Activated CD4-positive, CD25-positive, alpha-beta regulatory T cell (primary cell): ENCODE measurements around the gene SEMA4A.
"Not testable (repeated sequence)": the region's sequence is repeated elsewhere in the genome, so short reads cannot be mapped to it uniquely, and the experiment has no call there.

ENCODE experiments used
- DNase-seq, 4 experiments: peaks; one replicate each; lab custom pipeline; 2025; lab: John Stamatoyannopoulos, UW

Gene SEMA4A

DNA sequence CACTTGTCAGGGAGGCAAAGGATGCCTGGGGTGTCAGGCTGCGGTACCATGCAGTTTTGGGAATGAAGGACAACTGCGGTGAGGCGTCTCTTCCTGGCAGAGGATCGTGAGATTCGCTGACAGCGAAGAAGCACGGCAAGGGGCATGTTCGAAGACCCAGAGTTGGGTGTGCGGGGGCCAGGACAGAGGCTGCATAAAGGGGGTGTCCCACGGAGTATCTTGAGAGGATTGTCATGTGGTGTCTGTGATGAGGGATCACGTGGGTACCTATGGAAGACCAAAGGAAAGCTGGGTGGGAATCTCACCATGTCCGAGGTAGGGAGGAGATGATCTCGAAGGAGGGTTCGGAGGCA is 40.9 kb downstream of the SEMA4A start:
- DNase-seq = peak in 1 of 4 experiments; percentile 5

DNA sequence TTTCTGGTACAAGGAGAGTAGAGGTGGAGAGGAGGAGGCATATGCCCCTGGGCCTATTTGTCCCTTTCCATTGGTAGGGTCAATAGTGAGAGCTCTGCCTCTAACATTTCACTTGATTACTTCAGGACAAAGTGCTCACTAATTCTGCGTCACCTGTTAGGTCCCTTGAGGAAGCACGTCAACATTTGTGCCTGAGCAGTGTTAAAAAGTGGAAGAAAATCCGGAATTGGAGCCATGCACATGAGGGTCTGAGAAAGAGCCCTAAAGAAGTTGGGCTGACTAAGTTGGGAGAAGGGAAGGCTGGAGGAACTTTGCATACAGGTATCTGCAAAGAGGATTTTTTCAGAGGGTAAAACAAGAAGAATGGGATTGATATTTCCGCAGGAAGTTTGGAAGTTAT is 42.5 kb downstream of the SEMA4A start:
- DNase-seq = no peak

DNA sequence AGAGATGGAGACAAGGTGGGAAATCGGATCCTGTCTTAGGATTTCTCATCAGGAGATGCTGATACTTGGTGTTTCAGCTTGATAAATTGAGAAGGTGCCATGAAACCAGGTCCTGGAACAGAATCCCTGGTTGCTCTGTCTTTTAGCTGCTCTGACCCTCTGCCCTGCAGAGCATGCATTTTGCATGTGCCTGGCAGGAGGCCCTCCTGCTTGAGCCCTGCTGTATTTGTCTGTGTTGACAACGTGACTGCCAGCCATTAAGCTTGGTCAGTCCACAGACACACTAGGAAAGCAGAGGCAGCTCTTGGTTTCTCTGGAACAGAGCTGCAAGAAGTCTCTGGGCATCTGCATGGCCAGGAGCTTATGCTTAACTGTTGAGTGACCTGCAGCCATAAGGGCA is 43.1 kb downstream of the SEMA4A start:
- DNase-seq = no peak

GRCh38 chr1:156198831-156199349 is 45.5 kb downstream of the SEMA4A start:
- DNase-seq = no peak

- DNase-seq = no peak
These were observed 46.7 kb downstream of the SEMA4A start for GRCh38 chr1:156200044-156200443.

DNA sequence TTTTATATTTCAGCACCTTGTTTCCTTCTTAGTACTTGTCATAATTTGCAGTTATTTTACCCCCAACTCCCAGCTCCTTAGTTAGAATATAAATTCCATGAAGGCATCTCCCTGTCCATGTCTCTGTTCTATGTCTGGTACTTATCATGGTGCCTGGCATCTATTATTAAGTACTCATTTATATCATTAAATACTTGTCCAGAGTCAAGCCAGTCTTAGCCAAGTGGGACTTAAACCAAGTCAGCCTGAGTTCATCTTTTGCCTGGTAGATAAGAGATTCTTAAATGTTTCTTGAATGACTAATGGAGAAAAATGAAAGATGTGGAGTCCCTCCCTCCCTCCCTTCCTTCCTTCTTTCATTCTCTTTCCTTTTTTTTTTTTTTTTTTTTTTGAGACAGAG is 49.9 kb downstream of the SEMA4A start:
- DNase-seq = no peak

DNA sequence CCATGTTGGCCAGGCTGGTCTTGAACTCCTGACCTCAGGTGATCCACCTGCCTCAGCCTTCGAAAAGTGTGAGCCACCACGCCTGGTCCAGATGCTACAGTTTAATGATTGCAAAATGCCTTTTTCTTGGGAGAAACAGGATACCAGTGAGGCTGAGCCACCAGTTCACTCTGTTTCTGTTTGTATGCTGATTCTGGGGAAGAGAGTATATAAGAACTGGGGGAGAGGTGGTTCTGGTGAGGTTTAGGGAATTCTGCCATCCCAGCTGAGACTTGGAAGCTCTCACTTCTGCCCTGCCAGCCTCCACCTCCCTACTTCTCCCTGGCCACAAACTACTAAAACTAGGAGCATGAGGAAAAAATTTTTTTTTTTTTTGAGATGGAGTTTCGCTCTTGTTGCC is 51.3 kb downstream of the SEMA4A start:
- DNase-seq = no peak

DNA sequence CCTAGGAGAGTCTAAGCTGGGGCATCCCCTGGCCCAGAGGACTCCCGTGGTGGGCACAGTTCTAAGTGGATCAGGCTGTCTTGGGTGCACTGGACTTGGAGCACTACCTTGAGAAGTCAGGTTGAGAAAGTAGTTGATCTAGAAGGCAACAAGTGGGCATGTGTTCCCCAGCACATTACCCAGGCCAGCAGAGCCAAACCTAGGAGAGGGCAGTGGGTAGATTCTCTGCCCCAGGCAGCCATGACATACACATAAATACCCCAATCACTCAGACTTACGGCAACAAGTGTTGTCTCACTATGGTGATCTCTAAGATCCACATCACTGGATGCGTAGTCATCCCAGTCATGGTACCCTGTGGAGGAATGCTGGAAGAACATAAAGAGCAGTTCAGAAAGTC is 57.9 kb downstream of the SEMA4A start:
- no peak for DNase-seq

GRCh38 chr1:156212130-156212529 is 58.7 kb downstream of the SEMA4A start:
- no peak for DNase-seq

DNA sequence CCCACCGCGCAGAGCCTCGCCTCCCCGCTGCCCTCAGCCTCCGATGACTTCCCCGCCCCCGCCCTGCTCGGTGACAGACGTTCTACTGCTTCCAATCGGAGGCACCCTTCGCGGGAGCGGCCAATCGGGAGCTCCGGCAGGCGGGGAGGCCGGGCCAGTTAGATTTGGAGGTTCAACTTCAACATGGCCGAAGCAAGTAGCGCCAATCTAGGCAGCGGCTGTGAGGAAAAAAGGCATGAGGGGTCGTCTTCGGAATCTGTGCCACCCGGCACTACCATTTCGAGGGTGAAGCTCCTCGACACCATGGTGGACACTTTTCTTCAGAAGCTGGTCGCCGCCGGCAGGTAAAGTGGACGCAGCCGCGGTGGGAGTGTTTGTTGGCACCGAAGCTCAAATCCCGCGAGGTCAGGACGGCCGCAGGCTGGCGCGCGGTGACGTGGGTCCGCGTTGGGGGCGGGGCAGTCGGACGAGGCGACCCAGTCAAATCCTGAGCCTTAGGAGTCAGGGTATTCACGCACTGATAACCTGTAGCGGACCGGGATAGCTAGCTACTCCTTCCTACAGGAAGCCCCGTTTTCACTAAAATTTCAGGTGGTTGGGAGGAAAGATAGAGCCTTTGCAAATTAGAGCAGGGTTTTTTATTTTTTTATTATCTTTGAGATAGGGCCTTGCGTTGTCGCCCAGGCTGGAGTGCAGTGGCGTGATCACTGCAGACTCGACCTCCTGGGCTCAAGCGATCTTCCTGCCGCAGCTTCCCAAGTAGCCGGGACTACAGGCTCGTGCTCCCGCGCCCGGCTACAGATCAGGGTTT is 59.7 kb downstream of the SEMA4A start, which contains the start of gene PMF1:
TSS of gene PMF1 (plus strand) at position 175 of the 811 bp plus-strand sequence. CDS start at position 184, 9 bp downstream.
- peak; percentile 84 to 93 (median 92) for DNase-seq

DNA sequence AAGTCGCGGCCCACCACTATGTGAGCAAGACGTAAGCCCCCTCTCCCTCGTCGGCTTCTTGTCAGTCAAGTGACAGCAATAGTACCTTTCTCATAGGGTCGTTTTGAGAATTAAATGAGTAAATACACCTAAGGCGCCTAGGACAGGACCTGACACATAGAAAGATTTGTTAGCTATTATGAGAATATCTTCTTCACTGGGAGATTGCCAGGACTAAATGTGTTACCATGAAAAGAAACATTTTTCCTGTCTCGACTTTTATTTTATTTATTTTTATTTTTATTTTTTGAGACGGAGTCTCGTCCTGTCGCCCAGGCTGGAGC is 60.2 kb downstream of the SEMA4A start:
- no peak for DNase-seq

GRCh38 chr1:156214024-156214748 is 60.8 kb downstream of the SEMA4A start:
- DNase-seq = peak in 1 of 4 experiments; percentile 21

GRCh38 chr1:156216361-156217086 is 63.1 kb downstream of the SEMA4A start:
- DNase-seq = not testable (repeated sequence)

- peak in 1 of 4 experiments; percentile 18 for DNase-seq
These were observed 64.5 kb downstream of the SEMA4A start for GRCh38 chr1:156217871-156218270.

DNA sequence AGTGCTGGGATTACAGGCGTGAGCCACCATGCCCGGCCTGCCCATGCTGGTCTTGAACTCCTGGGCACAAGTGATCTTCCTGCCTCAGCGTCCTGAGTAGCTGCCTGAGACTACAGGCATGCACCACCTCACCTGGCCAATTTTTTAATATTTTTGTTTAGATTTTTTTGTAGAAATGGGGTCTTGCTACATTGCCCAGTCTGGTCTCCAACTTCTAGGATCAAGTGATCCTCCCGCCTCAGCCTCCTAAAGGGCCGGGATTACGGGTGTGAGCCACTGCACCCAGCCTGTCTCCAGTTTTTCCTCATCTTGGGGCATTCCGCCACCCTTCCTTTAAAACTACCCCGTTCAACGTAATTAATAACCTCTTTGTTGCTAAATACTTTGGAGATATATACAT is 66.8 kb downstream of the SEMA4A start:
- DNase-seq = no peak

DNA sequence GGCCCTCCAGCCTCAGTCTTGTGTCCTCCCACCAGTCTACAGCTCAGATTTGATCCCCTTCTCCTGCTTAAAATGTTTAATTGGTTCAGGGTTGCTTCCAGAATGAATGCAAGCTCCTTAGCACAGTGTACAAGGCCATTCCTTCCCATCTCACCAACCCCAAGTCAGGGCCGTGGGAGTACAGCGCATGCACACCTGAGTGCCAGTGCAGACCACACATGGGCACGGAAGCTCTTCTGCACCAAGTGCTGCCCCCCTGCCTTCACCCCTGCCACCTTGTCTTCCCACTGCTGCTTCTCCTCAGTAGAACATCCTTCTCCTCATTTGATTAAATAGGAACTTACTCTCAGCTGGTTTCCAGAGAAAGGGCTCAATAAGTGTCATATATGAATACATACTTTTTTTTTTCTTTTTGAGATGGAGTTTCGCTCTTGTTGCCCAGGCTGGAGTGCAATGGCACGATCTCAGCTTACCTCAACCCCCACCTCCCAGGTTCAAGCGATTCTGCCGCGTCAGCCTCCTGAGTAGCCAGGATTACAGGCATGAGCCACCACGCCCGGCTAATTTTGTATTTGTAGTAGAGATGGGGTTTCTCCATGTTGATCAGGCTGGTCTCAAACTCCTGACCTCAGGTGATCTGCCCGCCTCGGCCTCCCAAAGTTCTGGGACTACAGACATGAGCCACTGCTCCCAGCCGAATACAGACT is 68.8 kb downstream of the SEMA4A start:
- DNase-seq = no peak

- no peak for DNase-seq
These were observed 72.3 kb downstream of the SEMA4A start for GRCh38 chr1:156225677-156226014.

GRCh38 chr1:156226116-156226538 is 72.7 kb downstream of the SEMA4A start:
- no peak for DNase-seq

DNA sequence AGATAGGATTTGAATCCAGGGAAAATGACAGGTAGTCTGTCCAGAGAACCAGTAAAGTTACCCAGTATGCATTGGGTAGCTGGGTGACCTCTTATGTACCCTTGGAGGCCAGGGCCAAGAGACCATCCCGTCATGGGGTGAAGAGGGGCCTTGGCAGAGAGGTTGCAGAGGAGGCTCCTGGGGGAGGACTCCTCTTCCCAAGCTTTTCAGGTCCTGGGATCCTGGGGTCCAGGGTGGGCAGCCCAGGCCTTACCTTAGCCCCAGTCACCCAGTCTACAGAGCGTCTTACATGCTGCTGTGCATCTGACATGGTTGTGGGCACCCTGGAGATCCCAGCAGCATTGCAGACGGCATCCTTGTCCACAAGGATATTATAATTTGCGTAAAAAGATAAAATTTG is 73.4 kb downstream of the SEMA4A start:
- no peak for DNase-seq
